IMR-90 (cell line): ENCODE measurements around the gene BAD. TPM values are rescaled to one million over a fixed set of nuclear protein-coding genes. Genes with fewer than 3 reads are reported as not detected.

Experiments used
- ATAC-seq: fragments of 200-7000 bp; cut with Tn5 transposase; 2 replicates; pipeline ENCODE4 v1.9.1; 2020; ENCODE audit warnings: low read depth, mild to moderate bottlenecking, moderate library complexity
- BruUV-seq: library from RNA; stranded (reverse); fragments of 400-500 nt; replicated peaks from 2 replicates; lab custom pipeline; 2021; lab: Mats Ljungman, UMichigan
- CTCF ChIA-PET: fragments of 300-600 bp; formaldehyde crosslinking; extraction: SDS; loops from one replicate; lab custom pipeline; 2021; ENCODE audit warnings: antibody characterized with exemption; lab: Yijun Ruan, JAX
- POLR2A ChIA-PET: fragments of 300-600 bp; sonication (Branson Sonifier 250); formaldehyde crosslinking; loops from one replicate; lab custom pipeline; 2022; ENCODE audit warnings: antibody characterized with exemption; ENCODE audit not compliant: unreplicated experiment; lab: Charles Lee
- DNase-seq: peaks from one replicate; pipeline ENCODE4 v3.0.0; 2013
- H2AFZ ChIP-seq: replicated peaks from 2 replicates; pipeline ENCODE3; 2013; ENCODE audit warnings: low read length, mild to moderate bottlenecking; ENCODE audit not compliant: poor library complexity
- H2AK5ac ChIP-seq: 2 replicates; pipeline ENCODE4 v1.6.1; 2013; ENCODE audit warnings: low read depth, low read length, inconsistent platforms
- H2AK9ac ChIP-seq: replicated peaks from 2 replicates; pipeline ENCODE3; 2013; ENCODE audit warnings: mild to moderate bottlenecking, low read depth, low read length, moderate library complexity; ENCODE audit not compliant: poor library complexity
- H2BK120ac ChIP-seq: 2 replicates; pipeline ENCODE4 v1.6.1; 2013; ENCODE audit warnings: low read depth, low read length, inconsistent platforms
- H2BK15ac ChIP-seq: 3 replicates; pipeline ENCODE4 v1.6.1; 2013; ENCODE audit warnings: low read depth, low read length, inconsistent platforms
- H2BK20ac ChIP-seq: 2 replicates; pipeline ENCODE4 v1.6.1; 2013; ENCODE audit warnings: low read depth, mild to moderate bottlenecking, inconsistent platforms, low read length, moderate library complexity
- H2BK5ac ChIP-seq: 2 replicates; pipeline ENCODE4 v1.6.1; 2013; ENCODE audit warnings: mild to moderate bottlenecking, low read depth, low read length, inconsistent platforms; ENCODE audit not compliant: poor library complexity, severe bottlenecking
- H3K14ac ChIP-seq: replicated peaks from 2 replicates; pipeline ENCODE4 v1.6.1; 2013; ENCODE audit warnings: low read depth, low read length, inconsistent platforms
- H3K18ac ChIP-seq: 2 replicates; pipeline ENCODE4 v1.6.1; 2013; ENCODE audit warnings: low read depth, low read length, control low read depth
- H3K23ac ChIP-seq: 2 replicates; pipeline ENCODE4 v1.6.1; 2013; ENCODE audit warnings: low read depth, low read length, inconsistent platforms
- H3K27ac ChIP-seq: 2 replicates; pipeline ENCODE4 v1.5.1; 2013; ENCODE audit warnings: mild to moderate bottlenecking, control low read depth, low read length; ENCODE audit not compliant: insufficient read depth
- H3K27me3 ChIP-seq: 2 replicates; pipeline ENCODE4 v1.6.1; 2013; ENCODE audit warnings: low read length; ENCODE audit not compliant: control insufficient read depth, insufficient read depth
- H3K36me3 ChIP-seq: 2 replicates; pipeline ENCODE4 v1.6.1; 2013; ENCODE audit warnings: low read length, mixed read lengths; ENCODE audit not compliant: control insufficient read depth, insufficient read depth
- H3K4ac ChIP-seq: 2 replicates; pipeline ENCODE4 v1.6.1; 2013; ENCODE audit warnings: low read depth, low read length, inconsistent platforms
- H3K4me1 ChIP-seq: 2 replicates; pipeline ENCODE4 v1.6.1; 2013; ENCODE audit warnings: low read length, mixed read lengths; ENCODE audit not compliant: control insufficient read depth, insufficient read depth
- H3K4me2 ChIP-seq: 2 replicates; pipeline ENCODE4 v1.6.1; 2013; ENCODE audit warnings: low read depth, mild to moderate bottlenecking, control low read depth, low read length, moderate library complexity
- H3K4me3 ChIP-seq: 2 replicates; pipeline ENCODE4 v1.5.1; 2013; ENCODE audit warnings: low read depth, mild to moderate bottlenecking, control low read depth, low read length, moderate library complexity; ENCODE audit not compliant: insufficient read depth
- H3K56ac ChIP-seq: 2 replicates; pipeline ENCODE4 v1.6.1; 2013; ENCODE audit warnings: low read length, inconsistent platforms; ENCODE audit not compliant: insufficient read depth; ENCODE audit errors: extremely low read depth
- H3K79me1 ChIP-seq, 2 experiments: 2 replicates each; pipeline ENCODE4 v1.6.1; 2013; ENCODE audit warnings: low read length in 2 of 2, inconsistent platforms in 1 of 2, low read depth in 1 of 2
- H3K9ac ChIP-seq: 2 replicates; pipeline ENCODE4 v1.6.1; 2013; ENCODE audit warnings: low read depth, low read length, control low read depth
- H3K9me1 ChIP-seq: 2 replicates; pipeline ENCODE4 v1.6.1; 2013; ENCODE audit warnings: low read length, inconsistent platforms; ENCODE audit not compliant: insufficient read depth
- H3K9me3 ChIP-seq: 2 replicates; pipeline ENCODE4 v1.6.1; 2013; ENCODE audit warnings: low read length; ENCODE audit not compliant: control insufficient read depth, insufficient read depth
- H4K20me1 ChIP-seq: 2 replicates; pipeline ENCODE4 v1.6.1; 2013; ENCODE audit warnings: low read length, inconsistent platforms; ENCODE audit not compliant: insufficient read depth
- H4K5ac ChIP-seq: 2 replicates; pipeline ENCODE4 v1.6.1; 2013; ENCODE audit warnings: mild to moderate bottlenecking, low read depth, low read length, control low read depth
- H4K8ac ChIP-seq, 2 experiments: 2 replicates each; pipeline ENCODE4 v1.6.1; 2013; ENCODE audit warnings: low read depth in 2 of 2, low read length in 2 of 2, control low read depth in 1 of 2, inconsistent platforms in 1 of 2
- H4K91ac ChIP-seq: 2 replicates; pipeline ENCODE4 v1.6.1; 2013; ENCODE audit warnings: low read depth, low read length, inconsistent platforms; ENCODE audit not compliant: insufficient read depth
- BHLHE40 ChIP-seq: fragments of 150-350 bp; IDR thresholded peaks from 2 replicates; pipeline ENCODE4 v1.6.1; 2016; ENCODE audit warnings: mild to moderate bottlenecking, low read depth, low read length
- CEBPB ChIP-seq: IDR thresholded peaks from 2 replicates; pipeline ENCODE4 v1.6.1; 2012; ENCODE audit warnings: low read depth, low read length, improper control_type of control experiment
- CHD1 ChIP-seq: IDR thresholded peaks from 2 replicates; pipeline ENCODE4 v1.6.1; 2012; ENCODE audit warnings: low read depth, low read length, improper control_type of control experiment
- FOS ChIP-seq: fragments of 150-350 bp; IDR thresholded peaks from 2 replicates; pipeline ENCODE4 v1.6.1; 2016; ENCODE audit warnings: low read depth, low read length
- MAFK ChIP-seq: IDR thresholded peaks from 2 replicates; pipeline ENCODE4 v1.6.1; 2012; ENCODE audit warnings: low read depth, low read length, improper control_type of control experiment
- MAZ ChIP-seq: IDR thresholded peaks from 2 replicates; pipeline ENCODE4 v1.6.1; 2012; ENCODE audit warnings: low read depth, mild to moderate bottlenecking, low read length, improper control_type of control experiment, moderate library complexity, borderline replicate concordance
- MXI1 ChIP-seq: IDR thresholded peaks from 2 replicates; pipeline ENCODE4 v1.6.1; 2012; ENCODE audit warnings: low read depth, mild to moderate bottlenecking, low read length, moderate library complexity, borderline replicate concordance
- NFE2L2 ChIP-seq: fragments of 150-350 bp; IDR thresholded peaks from 2 replicates; pipeline ENCODE4 v1.6.1; 2016; ENCODE audit warnings: low read depth, mild to moderate bottlenecking, low read length
- POLR2A ChIP-seq: IDR thresholded peaks from 2 replicates; pipeline ENCODE4 v1.6.1; 2012; ENCODE audit warnings: mild to moderate bottlenecking, low read depth, low read length
- RAD21 ChIP-seq: IDR thresholded peaks from 2 replicates; pipeline ENCODE4 v1.6.1; 2012; ENCODE audit warnings: low read length, improper control_type of control experiment
- RCOR1 ChIP-seq: IDR thresholded peaks from 2 replicates; pipeline ENCODE4 v1.6.1; 2012; ENCODE audit warnings: mild to moderate bottlenecking, low read length, improper control_type of control experiment; ENCODE audit not compliant: insufficient replicate concordance
- RFX5 ChIP-seq: IDR thresholded peaks from 2 replicates; pipeline ENCODE4 v1.8.0; 2012; ENCODE audit warnings: low read depth, mild to moderate bottlenecking, low read length, moderate library complexity
- SMC3 ChIP-seq: fragments of 150-350 bp; IDR thresholded peaks from 2 replicates; pipeline ENCODE4 v1.6.1; 2016; ENCODE audit warnings: low read depth, mild to moderate bottlenecking, antibody characterized with exemption, low read length, moderate library complexity
- WGBS, 2 experiments: methylation state at CpG; one replicate each; pipeline versions ENCODE4 v1.1.5 to v1.1.7; 2013; ENCODE audit warnings: missing lambda C conversion rate in 2 of 2; ENCODE audit not compliant: insufficient read length in 1 of 2; ENCODE audit errors: extremely low coverage in 2 of 2; 5-methylcytosine and 5-hydroxymethylcytosine counted together
- dilution Hi-C: fragments of 300-500 bp; cut with HindIII; formaldehyde crosslinking; loops from one replicate; pipeline ENCODE4 v1.14.3; 2018; ENCODE audit warnings: low sequenced_read_pairs; ENCODE audit not compliant: unreplicated experiment
- in situ Hi-C: fragments of 300-500 bp; cut with MboI; formaldehyde crosslinking; loops from 3 replicates; pipeline ENCODE4 v1.14.3; 2019; ENCODE audit warnings: low sequenced_read_pairs, inconsistent platforms, mixed read lengths
- intact Hi-C: fragments of 100-400 bp; cut with micrococcal nuclease; formaldehyde crosslinking; loops from 2 replicates; pipeline ENCODE4 v1.10.0; 2022
- polyA plus RNA-seq, 3 experiments: library from polyadenylated mRNA; depleted of rRNA; stranded (reverse); fragments of >200 nt; gene quantifications; 2 replicates each; pipeline ENCODE4 v1.2.3, GENCODE V29; 2012; ENCODE audit warnings: low replicate concordance in 1 of 3
- total RNA-seq: library from RNA; depleted of rRNA; stranded (reverse); fragments of >200 nt; gene quantifications from 2 replicates; pipeline ENCODE4 v1.2.3, GENCODE V29; 2012
- TF ChIP-seq, protein P1 (sequence below): fragments of 150-350 bp; IDR thresholded peaks from 2 replicates; pipeline ENCODE4 v1.6.1; 2016; ENCODE audit warnings: low read depth, mild to moderate bottlenecking, low read length, moderate library complexity, borderline replicate concordance
- TF ChIP-seq, protein P2 (sequence below): fragments of 150-350 bp; IDR thresholded peaks from 2 replicates; pipeline ENCODE4 v1.6.1; 2017; ENCODE audit warnings: mild to moderate bottlenecking, antibody characterized with exemption, low read length, low read depth
- TF ChIP-seq, protein P3 (sequence below): conservative IDR thresholded peaks from 2 replicates; pipeline ENCODE4 v1.5.1; 2012; ENCODE audit warnings: mild to moderate bottlenecking, low read depth, low read length, improper control_type of control experiment

BAD gene
- total and polyA plus RNA-seq, 2 of the 4 experiments (the other 2 are of a cell fraction) = 30.3 to 68.0 TPM

DNA sequence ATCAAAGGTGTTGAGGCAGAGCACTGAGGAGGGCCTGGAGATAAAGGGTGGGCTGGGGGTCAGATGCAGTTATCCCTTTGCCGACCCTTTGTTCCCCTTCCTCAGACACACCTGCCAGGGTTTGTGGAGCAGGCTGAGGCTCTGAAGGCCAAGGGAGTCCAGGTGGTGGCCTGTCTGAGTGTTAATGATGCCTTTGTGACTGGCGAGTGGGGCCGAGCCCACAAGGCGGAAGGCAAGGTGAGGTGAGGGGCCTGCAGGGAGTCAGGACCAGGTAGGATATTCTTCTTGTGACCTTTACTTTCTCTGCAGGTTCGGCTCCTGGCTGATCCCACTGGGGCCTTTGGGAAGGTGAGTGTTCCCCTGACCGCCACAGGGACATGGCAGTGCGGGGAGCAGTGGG is 36.1 kb upstream of the BAD start:
- no peak overlapping the region for H3K9ac ChIP-seq
- H3K4ac ChIP-seq = no peak overlapping the region
- no peak for DNase-seq
- H2AK9ac ChIP-seq = no peak overlapping the region
- BruUV-seq = no TSS peak
- no peak overlapping the region for H3K23ac ChIP-seq
- H3K4me3 ChIP-seq = no peak overlapping the region
- H3K36me3 ChIP-seq = peaks cover 25% of the 10 kb centered on the region
- H2BK20ac ChIP-seq = no peak overlapping the region
- no peak overlapping the region for H3K56ac ChIP-seq
- in situ Hi-C loops (no loop called here), dilution Hi-C loops (no loop called here), intact Hi-C loops (no loop called here)
- ChIA-PET POLR2A (interaction anchor here (0.5 kb wide), 1 partner anchor 10 kb away, joined by 9 read pairs; no protein-coding TSS in a partner anchor), CTCF (no interaction called here)
- H3K9me3 ChIP-seq = no peaks in the 10 kb centered on the region
- ATAC-seq = no peak
- H4K5ac ChIP-seq = no peak overlapping the region
- H2BK15ac ChIP-seq = no peak overlapping the region
- no peak overlapping the region for H2BK120ac ChIP-seq
- TF ChIP-seq POLR2A = no peak
- no peak for TF ChIP-seq CHD1
- TF ChIP-seq FOS = no peak
- TF ChIP-seq RFX5 = no peak
- TF ChIP-seq MAFK = no peak
- no peak for TF ChIP-seq SMC3
- TF ChIP-seq NFE2L2 = no peak
- TF ChIP-seq, protein P1, sequence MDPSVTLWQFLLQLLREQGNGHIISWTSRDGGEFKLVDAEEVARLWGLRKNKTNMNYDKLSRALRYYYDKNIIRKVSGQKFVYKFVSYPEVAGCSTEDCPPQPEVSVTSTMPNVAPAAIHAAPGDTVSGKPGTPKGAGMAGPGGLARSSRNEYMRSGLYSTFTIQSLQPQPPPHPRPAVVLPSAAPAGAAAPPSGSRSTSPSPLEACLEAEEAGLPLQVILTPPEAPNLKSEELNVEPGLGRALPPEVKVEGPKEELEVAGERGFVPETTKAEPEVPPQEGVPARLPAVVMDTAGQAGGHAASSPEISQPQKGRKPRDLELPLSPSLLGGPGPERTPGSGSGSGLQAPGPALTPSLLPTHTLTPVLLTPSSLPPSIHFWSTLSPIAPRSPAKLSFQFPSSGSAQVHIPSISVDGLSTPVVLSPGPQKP = no peak
- no peak for TF ChIP-seq BHLHE40
- no peak for TF ChIP-seq RCOR1
- no peak for TF ChIP-seq CEBPB
- TF ChIP-seq, protein P2, sequence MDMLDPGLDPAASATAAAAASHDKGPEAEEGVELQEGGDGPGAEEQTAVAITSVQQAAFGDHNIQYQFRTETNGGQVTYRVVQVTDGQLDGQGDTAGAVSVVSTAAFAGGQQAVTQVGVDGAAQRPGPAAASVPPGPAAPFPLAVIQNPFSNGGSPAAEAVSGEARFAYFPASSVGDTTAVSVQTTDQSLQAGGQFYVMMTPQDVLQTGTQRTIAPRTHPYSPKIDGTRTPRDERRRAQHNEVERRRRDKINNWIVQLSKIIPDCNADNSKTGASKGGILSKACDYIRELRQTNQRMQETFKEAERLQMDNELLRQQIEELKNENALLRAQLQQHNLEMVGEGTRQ = no peak
- TF ChIP-seq, protein P3, sequence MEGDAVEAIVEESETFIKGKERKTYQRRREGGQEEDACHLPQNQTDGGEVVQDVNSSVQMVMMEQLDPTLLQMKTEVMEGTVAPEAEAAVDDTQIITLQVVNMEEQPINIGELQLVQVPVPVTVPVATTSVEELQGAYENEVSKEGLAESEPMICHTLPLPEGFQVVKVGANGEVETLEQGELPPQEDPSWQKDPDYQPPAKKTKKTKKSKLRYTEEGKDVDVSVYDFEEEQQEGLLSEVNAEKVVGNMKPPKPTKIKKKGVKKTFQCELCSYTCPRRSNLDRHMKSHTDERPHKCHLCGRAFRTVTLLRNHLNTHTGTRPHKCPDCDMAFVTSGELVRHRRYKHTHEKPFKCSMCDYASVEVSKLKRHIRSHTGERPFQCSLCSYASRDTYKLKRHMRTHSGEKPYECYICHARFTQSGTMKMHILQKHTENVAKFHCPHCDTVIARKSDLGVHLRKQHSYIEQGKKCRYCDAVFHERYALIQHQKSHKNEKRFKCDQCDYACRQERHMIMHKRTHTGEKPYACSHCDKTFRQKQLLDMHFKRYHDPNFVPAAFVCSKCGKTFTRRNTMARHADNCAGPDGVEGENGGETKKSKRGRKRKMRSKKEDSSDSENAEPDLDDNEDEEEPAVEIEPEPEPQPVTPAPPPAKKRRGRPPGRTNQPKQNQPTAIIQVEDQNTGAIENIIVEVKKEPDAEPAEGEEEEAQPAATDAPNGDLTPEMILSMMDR = no peak
- no peak for TF ChIP-seq MAZ
- no peak for TF ChIP-seq RAD21
- TF ChIP-seq MXI1 = no peak
- no peak overlapping the region for H3K18ac ChIP-seq
- no peak overlapping the region for H3K27ac ChIP-seq
- no peak overlapping the region for H2AFZ ChIP-seq
- H3K79me1 ChIP-seq = peaks cover 7 to 31% of the 10 kb centered on the region in 2 experiments
- H4K20me1 ChIP-seq = no peaks in the 10 kb centered on the region; the same call in 1 of the 2 replicates
- H4K8ac ChIP-seq = no peak overlapping the region
- H3K4me2 ChIP-seq = no peak overlapping the region
- no peak overlapping the region for H2AK5ac ChIP-seq
- 100% methylated on average over 4 of the region's 7 CpGs; no CpG with 5 or more reads in 1 of the 2 experiments for WGBS, 2 experiments
- H2BK5ac ChIP-seq = no peak overlapping the region
- H3K4me1 ChIP-seq = peaks cover 10% of the 10 kb centered on the region
- no peak overlapping the region for H4K91ac ChIP-seq
- H3K9me1 ChIP-seq = peaks cover 14% of the 10 kb centered on the region
- no peak overlapping the region for H3K14ac ChIP-seq
- no peaks in the 10 kb centered on the region for H3K27me3 ChIP-seq
